Measurements from ENCODE around the gene ACER3.

DNA sequence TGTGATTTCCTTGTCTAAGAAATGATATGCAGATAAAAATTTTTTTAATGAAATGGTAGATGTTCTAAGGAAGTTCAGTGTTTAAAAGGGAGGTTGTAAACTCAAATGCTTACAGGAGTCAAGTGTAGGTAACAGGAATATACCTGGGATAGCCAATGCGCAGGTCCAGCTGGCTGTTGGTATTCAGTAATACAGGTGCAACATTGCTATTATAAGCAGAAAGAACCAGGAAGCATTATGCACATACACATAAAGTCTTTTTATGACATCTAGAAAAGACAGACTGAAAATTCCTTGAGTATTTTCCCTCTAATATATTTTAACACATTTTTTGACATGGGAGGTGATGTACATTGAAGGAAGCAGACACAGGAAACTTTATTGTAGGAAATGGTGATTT lies 129.9 kb downstream of the ACER3 start:
- TF ChIP-seq, protein P1, sequence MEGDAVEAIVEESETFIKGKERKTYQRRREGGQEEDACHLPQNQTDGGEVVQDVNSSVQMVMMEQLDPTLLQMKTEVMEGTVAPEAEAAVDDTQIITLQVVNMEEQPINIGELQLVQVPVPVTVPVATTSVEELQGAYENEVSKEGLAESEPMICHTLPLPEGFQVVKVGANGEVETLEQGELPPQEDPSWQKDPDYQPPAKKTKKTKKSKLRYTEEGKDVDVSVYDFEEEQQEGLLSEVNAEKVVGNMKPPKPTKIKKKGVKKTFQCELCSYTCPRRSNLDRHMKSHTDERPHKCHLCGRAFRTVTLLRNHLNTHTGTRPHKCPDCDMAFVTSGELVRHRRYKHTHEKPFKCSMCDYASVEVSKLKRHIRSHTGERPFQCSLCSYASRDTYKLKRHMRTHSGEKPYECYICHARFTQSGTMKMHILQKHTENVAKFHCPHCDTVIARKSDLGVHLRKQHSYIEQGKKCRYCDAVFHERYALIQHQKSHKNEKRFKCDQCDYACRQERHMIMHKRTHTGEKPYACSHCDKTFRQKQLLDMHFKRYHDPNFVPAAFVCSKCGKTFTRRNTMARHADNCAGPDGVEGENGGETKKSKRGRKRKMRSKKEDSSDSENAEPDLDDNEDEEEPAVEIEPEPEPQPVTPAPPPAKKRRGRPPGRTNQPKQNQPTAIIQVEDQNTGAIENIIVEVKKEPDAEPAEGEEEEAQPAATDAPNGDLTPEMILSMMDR (IDR thresholded peaks at IDR 0.05) = no peak
- no peak for TF ChIP-seq POLR2A (IDR thresholded peaks at IDR 0.05)

Data from thyroid gland (tissue), 4 donors.